Activated naive CD8-positive, alpha-beta T cell treated with anti-CD3 and anti-CD28 coated beads, Interleukin-2, amount 10 ng/mL, durations not matched to agents 7 days and 5 days (primary cell): ENCODE results near the gene CAMK2G. TPM values are rescaled to one million over a fixed set of nuclear protein-coding genes. Genes with fewer than 3 reads are reported as not detected.
A peak's percentile ranks its signal among the peaks of the same experiment; 100 is the strongest.
"Not testable (repeated sequence)": the region's sequence is repeated elsewhere in the genome, so short reads cannot be mapped to it uniquely, and the experiment has no call there.

Experiments
- ATAC-seq: fragments of 150-1000 bp; cut with Tn5 transposase; one replicate; pipeline ENCODE4 v1.10.0; 2021; ENCODE audit warnings: low read depth, moderate library complexity
- POLR2A ChIA-PET: fragments of 350-600 bp; sonication (Branson Sonifier 250); formaldehyde crosslinking; loops from one replicate; lab custom pipeline; 2021; ENCODE audit warnings: antibody characterized with exemption; lab: Charles Lee
- DNase-seq: peaks from one replicate; pipeline ENCODE4 v3.0.0; 2021
- H3K27ac Mint-ChIP-seq: one replicate; pipeline ENCODE4 v1.8.0; 2022; ENCODE audit warnings: mild to moderate bottlenecking, mixed read lengths
- H3K27me3 Mint-ChIP-seq: one replicate; pipeline ENCODE4 v1.8.0; 2022; ENCODE audit warnings: mild to moderate bottlenecking, moderate library complexity, mixed read lengths
- H3K36me3 Mint-ChIP-seq: one replicate; pipeline ENCODE4 v1.8.0; 2021; ENCODE audit warnings: mild to moderate bottlenecking, mixed read lengths
- H3K4me1 Mint-ChIP-seq: one replicate; pipeline ENCODE4 v1.8.0; 2021; ENCODE audit warnings: mixed read lengths
- H3K4me3 Mint-ChIP-seq: one replicate; pipeline ENCODE4 v1.8.0; 2022; ENCODE audit warnings: mild to moderate bottlenecking, moderate library complexity, mixed read lengths
- H3K9me3 Mint-ChIP-seq: one replicate; pipeline ENCODE4 v1.8.0; 2021; ENCODE audit warnings: mixed read lengths
- total RNA-seq, 2 experiments: library from RNA; stranded (reverse); gene quantifications; one replicate each; pipeline ENCODE4 v1.2.3, GENCODE V29; 2021

Gene CAMK2G
- total RNA-seq, 2 experiments from 2014 or later: 48.6 to 53.5 TPM

DNA sequence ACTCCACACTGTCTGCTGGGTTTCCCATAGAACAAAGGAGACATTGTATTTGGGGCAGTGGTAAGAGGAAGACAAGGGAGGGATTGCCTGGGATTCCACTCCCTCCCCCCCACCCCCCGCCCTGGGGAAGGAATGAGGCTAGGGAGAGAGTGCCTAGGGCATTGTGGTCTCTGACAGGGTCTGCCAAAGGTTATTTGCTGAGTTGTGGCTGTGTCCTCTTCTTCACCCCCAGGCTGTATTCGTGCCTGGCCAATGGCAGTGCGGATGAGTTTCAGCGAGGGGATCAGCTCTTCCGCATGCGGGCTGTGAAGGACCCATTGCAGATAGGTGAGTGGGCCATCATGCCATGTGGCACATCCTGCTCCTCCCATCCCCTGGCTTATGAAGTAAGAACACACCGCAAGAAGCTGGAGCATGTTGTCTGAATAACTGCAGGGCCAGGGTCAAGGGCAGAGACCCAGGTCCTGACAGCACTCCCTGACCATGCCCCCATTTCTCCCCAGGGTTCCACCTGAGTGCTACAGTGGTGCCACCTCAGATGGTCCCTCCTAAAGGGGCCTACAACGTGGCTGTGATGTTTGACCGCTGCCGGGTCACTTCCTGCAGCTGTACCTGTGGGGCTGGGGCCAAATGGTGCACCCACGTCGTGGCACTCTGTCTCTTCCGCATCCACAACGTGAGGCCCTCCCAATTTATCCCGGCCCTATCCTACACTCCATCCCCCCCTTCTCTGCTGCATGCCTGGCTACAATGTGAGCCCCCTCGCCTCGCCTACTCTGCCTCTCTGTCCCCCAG lies 85.3 kb downstream of the CAMK2G start:
- Mint-ChIP-seq H3K4me3 (no peak overlapping the region), H3K27ac (no peak overlapping the region), H3K4me1 (peaks cover 21% of the 10 kb centered on the region), H3K36me3 (peaks cover 10% of the 10 kb centered on the region), H3K27me3 (no peaks in the 10 kb centered on the region), H3K9me3 (no peaks in the 10 kb centered on the region)
- no peak for DNase-seq
- no peak for ATAC-seq
- POLR2A ChIA-PET: interaction anchor here (1.6 kb wide), 1 partner anchor 21 kb away, joined by 5 read pairs; no protein-coding TSS in a partner anchor

DNA sequence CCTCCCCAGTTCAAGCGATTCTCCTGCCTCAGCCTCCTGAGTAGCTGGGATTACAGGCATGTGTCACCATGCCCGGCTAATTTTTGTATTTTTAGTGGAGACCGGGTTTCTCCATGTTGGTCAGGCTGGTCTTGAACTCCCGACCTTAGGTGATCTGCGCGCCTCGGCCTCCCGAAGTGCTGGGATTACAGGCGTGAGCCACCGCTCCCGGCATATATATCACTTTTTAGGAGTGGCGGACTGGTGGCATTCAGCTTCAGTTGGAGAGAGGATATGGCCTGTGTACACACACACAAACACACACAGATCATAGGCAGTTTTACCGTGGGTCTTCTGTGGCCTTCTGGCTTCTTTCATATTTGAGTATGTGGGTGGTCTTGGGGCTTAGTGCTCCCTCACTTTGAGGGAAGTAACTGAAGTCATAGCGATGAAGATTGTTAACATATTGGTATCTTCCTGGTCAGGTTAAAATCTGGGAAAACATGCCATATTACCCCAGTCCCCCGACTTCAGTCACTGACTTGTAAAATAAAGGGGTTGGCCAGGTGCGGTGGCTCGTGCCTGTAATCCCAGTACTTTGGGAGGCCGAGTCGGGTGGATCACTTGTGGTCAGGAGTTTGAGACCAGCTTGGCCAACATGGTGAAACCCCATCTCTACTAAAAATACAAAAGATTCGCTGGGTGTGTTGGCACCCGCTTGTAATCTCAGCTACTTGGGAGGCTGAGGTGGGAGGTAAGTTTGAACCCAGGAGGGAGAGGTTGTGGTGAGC lies 87.1 kb downstream of the CAMK2G start:
- DNase-seq, H3K9me3 Mint-ChIP-seq, H3K36me3 Mint-ChIP-seq, ATAC-seq, H3K27me3 Mint-ChIP-seq: not testable (repeated sequence)
- peak overlapping the region; percentile 39 for H3K4me3 Mint-ChIP-seq
- peaks cover 29% of the 10 kb centered on the region for H3K4me1 Mint-ChIP-seq
- H3K27ac Mint-ChIP-seq: peak overlapping the region; percentile 30
- POLR2A ChIA-PET: interaction anchor here (1.6 to 7.3 kb wide), 4 partner anchors 10 to 23 kb away, joined by 5 to 101 read pairs (median 22); a partner anchor contains a TSS

DNA sequence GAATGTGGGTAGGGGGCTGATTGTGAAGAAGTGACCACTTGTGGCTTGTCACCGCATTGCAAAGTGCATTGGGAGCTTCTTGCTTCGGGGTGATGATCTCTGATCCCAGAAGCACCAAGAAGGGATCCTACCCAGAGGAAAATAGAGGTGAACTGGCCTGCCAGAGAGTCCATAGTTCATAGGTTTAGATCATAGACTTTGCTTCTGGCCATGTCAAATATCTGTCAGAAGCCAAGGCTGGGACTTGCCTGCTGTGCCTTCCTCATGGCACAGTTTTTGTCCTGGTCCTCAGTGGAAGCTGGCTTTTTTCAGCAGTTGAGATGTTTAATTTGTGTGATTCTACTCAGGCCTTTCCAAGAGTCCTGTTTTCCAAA lies 87.9 kb downstream of the CAMK2G start:
- peaks cover 6% of the 10 kb centered on the region for H3K36me3 Mint-ChIP-seq
- H3K27ac Mint-ChIP-seq: peak overlapping the region; percentile 90
- POLR2A ChIA-PET: interaction anchor here (1.0 to 7.3 kb wide), 6 partner anchors 10 to 27 kb away, joined by 3 to 101 read pairs (median 12); a partner anchor contains a TSS
- no peaks in the 10 kb centered on the region for H3K9me3 Mint-ChIP-seq
- H3K4me3 Mint-ChIP-seq: peak overlapping the region; percentile 95
- H3K4me1 Mint-ChIP-seq: peaks cover 29% of the 10 kb centered on the region
- H3K27me3 Mint-ChIP-seq: no peaks in the 10 kb centered on the region
- no peak for DNase-seq
- no peak for ATAC-seq

DNA sequence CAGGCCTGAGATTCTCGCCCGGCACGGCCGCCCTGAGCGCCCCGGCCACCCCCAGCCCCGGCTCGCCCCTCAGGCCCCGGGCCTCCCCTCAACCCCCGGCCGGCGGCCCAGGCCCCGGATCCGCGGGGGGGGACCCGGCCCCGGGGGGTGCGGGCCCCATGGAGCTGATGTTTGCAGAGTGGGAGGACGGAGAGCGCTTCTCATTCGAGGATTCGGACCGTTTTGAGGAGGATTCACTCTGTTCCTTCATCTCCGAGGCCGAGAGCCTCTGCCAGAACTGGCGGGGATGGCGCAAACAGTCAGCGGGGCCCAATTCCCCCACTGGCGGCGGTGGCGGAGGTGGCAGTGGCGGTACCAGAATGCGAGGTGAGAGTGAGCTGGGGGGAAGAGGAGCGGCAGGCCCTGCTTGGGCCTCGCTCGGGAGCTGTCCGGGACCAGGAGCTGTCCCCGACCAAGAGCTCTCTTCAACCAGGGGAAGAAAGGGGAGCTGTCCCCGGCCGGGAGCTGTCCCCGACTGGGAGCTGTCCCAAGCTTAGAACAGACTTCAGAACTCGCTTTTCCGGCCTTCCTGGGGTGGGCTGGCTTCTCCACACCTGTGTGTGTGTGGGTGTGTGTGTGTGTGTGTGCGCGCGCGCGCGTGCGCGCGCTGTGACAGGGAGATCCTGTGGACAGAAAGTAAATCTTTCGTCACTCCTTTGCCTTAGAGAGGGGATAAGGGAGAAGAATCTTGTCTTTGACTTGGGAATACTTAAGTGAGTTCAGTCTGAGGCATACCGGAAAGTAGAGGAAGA lies 88.4 kb downstream of the CAMK2G start:
- ATAC-seq: peak; percentile 6
- H3K4me1 Mint-ChIP-seq: peaks cover 32% of the 10 kb centered on the region

DNA sequence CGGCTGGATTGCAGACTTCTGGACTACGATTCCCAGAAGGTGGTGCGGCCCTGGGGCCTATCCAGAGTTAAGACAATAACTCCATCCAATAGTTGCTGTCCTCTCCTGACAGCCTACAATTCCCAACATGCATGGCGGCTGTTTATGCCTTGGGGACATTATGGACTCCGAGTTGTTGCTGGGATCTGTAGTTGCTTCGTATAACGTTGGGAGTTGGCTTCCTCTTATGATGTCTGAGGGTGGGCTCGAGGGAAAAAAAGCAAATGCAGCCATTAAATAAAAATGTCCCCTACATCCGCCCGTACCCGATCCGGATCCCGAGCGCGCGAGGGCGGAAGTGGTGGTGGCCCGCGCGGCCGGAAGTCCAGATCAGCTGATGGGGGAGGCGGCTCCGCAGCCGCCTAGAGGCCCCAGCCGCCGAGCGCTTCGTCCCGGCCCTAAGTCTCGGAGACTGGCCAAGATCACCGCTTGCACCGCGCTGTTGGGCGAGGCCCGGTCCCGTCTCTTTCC lies 89.1 kb downstream of the CAMK2G start, which contains the start of gene ZSWIM8:
Gene ZSWIM8, plus strand, starts transcription at position 396 of the 510 bp plus-strand sequence. CDS start 273 bp downstream, outside the sequence.
- H3K4me3 Mint-ChIP-seq: peak within 1 kb of the TSS; percentile 95
- peak; percentile 86 for DNase-seq
- ATAC-seq: peak; percentile 82
- H3K36me3 Mint-ChIP-seq: peaks cover 4% of the 10 kb centered on the region
- no peaks in the 10 kb centered on the region for H3K27me3 Mint-ChIP-seq
- POLR2A ChIA-PET: interaction anchor here (1.5 to 7.3 kb wide), 5 partner anchors 12 to 25 kb away, joined by 4 to 101 read pairs (median 19); a partner anchor contains a TSS
- no peaks in the 10 kb centered on the region for H3K9me3 Mint-ChIP-seq
- peak within 1 kb of the TSS; percentile 92 for H3K27ac Mint-ChIP-seq
- H3K4me1 Mint-ChIP-seq: peaks cover 36% of the 10 kb centered on the region

More for the DNA sequence above, 88.4 kb downstream of the CAMK2G start:
- POLR2A ChIA-PET: interaction anchor here (0.6 to 7.3 kb wide), 7 partner anchors 11 to 626 kb away, joined by 3 to 101 read pairs (median 5); a partner anchor contains a TSS
- Mint-ChIP-seq H3K36me3 (peaks cover 4% of the 10 kb centered on the region), H3K27ac (peak overlapping the region; percentile 92), H3K9me3 (no peaks in the 10 kb centered on the region), H3K27me3 (no peaks in the 10 kb centered on the region), H3K4me3 (peak overlapping the region; percentile 95)
- peak; percentile 71 for DNase-seq

DNA sequence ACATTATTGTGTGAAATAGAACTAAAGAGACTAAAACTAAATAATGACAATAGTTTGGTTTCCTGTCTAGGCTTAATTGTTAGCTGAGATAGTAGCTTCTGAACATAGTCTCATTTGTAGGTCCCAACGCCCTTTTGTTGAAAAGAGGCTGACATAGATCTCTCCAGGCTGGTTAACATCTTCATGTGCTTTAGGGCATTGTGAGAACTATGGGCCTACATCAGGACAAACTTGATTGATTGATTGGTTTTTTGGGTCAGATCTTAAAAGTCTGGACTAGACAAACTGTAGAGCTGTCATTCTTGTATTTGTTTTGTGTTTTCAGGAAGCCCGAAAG lies 91.6 kb downstream of the CAMK2G start:
- Mint-ChIP-seq H3K9me3 (no peaks in the 10 kb centered on the region), H3K4me3 (peak overlapping the region; percentile 98), H3K27ac (peak overlapping the region; percentile 99), H3K27me3 (no peaks in the 10 kb centered on the region), H3K4me1 (peaks cover 41% of the 10 kb centered on the region), H3K36me3 (peaks cover 7% of the 10 kb centered on the region)
- POLR2A ChIA-PET: interaction anchor here (0.6 to 7.3 kb wide), 5 partner anchors 10 to 287 kb away, joined by 3 to 101 read pairs (median 7); partner anchors contain the start of gene SEC24C
- ATAC-seq (no peak), DNase-seq (no peak)

DNA sequence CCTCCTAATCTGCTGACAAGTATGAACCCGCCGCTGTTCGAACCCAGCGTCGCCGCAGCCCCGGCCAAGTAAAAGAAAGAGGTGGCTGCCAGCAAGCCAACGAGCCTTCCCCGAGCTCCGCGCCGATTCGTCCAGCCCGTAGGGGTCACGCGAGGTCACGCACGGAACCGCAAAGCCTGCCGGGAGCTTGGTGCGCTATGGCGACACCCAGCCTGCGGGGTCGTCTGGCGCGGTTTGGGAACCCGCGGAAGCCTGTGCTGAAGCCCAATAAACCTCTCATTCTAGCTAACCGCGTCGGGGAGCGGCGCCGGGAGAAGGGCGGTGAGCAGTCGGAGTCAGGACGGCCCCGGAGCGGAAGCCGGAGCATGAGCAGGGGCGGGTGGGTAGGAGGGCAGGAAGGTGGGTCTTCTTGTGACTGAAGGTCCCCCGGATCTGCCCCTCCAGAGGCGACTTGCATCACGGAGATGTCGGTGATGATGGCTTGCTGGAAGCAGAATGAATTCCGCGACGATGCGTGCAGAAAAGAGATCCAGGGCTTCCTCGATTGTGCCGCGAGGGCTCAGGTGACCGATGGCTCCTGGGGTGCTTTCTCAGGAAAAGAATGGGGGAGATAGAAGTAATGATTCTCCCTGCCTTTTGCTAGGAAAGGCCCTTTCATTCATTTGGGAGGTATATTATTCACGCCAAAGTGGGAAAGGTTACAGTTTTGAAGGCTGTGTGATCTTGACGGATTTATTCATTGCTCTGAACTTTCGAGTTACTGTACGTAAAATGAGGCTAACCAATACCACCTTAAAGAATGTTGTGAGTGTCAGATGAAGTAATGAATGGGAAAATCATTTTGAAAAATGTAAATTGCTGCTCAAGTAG lies 92.2 kb downstream of the CAMK2G start, which contains the start of gene CHCHD1:
Gene CHCHD1, plus strand, starts transcription at position 170 of the 870 bp plus-strand sequence. Its CDS starts 28 bp downstream, at position 198.
- peaks cover 11% of the 10 kb centered on the region for H3K36me3 Mint-ChIP-seq
- H3K4me3 Mint-ChIP-seq: peak within 1 kb of the TSS; percentile 98
- no peaks in the 10 kb centered on the region for H3K9me3 Mint-ChIP-seq
- no peaks in the 10 kb centered on the region for H3K27me3 Mint-ChIP-seq
- ATAC-seq (peak; percentile 61), DNase-seq (peak; percentile 95)
- POLR2A ChIA-PET: interaction anchor here (0.7 to 7.3 kb wide), 15 partner anchors 10 to 687 kb away, joined by 3 to 101 read pairs (median 5); partner anchors contain the start of genes DNAJC9, PPP3CB and SEC24C
- peak within 1 kb of the TSS; percentile 99 for H3K27ac Mint-ChIP-seq
- H3K4me1 Mint-ChIP-seq: peaks cover 40% of the 10 kb centered on the region

DNA sequence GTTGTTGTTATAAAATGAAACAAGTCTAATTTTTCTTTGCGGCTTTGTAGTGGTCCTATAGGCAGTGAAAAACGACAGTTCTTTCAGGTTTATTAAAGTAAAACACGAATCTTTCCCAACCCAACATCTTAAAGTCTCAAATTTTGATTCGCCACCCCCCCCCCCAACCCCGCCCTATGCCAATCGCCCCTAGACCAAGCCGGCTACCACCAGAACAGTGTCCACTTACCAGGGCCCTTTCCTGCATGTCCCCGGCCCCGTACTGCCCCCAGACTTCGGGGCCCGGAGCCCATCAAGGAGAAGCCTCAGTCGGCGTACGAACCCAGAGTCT lies 92.8 kb downstream of the CAMK2G start:
- POLR2A ChIA-PET: interaction anchor here (0.7 to 7.3 kb wide), 15 partner anchors 9 to 686 kb away, joined by 3 to 101 read pairs (median 5); partner anchors contain the start of genes DNAJC9, PPP3CB and SEC24C
- no peak for DNase-seq
- peak overlapping the region; percentile 98 for H3K4me3 Mint-ChIP-seq
- peak overlapping the region; percentile 99 for H3K27ac Mint-ChIP-seq
- H3K4me1 Mint-ChIP-seq: peaks cover 40% of the 10 kb centered on the region
- no peaks in the 10 kb centered on the region for H3K9me3 Mint-ChIP-seq
- no peak for ATAC-seq
- H3K27me3 Mint-ChIP-seq: no peaks in the 10 kb centered on the region
- H3K36me3 Mint-ChIP-seq: peaks cover 16% of the 10 kb centered on the region

DNA sequence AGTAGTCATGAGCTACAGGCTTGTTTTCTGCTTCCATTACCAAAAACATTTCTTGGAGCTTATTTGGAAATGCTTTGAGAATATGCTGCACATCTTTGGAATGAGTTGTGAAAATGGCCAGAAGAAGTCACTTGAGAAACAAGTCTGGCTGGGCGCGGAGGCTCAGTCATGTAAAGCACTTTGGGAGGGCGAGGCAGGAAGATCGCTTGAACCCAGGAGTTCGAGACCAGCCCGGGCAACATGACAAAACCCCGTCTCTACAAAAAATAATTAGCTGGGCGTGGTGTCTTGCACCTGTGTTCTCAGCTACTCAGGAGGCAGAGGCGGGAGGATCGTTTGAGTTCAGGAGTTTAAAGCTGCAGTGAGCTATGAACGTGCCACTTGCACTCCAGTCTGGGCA lies 93.4 kb downstream of the CAMK2G start:
- Mint-ChIP-seq H3K4me3 (peak overlapping the region; percentile 98), H3K27me3 (no peaks in the 10 kb centered on the region), H3K36me3 (peaks cover 14% of the 10 kb centered on the region), H3K27ac (peak overlapping the region; percentile 99), H3K4me1 (peaks cover 36% of the 10 kb centered on the region), H3K9me3 (no peaks in the 10 kb centered on the region)
- DNase-seq (no peak), ATAC-seq (no peak)
- POLR2A ChIA-PET: interaction anchor here (0.9 to 7.3 kb wide), 10 partner anchors 9 to 685 kb away, joined by 3 to 101 read pairs (median 5); partner anchors contain the start of genes DNAJC9 and SEC24C

DNA sequence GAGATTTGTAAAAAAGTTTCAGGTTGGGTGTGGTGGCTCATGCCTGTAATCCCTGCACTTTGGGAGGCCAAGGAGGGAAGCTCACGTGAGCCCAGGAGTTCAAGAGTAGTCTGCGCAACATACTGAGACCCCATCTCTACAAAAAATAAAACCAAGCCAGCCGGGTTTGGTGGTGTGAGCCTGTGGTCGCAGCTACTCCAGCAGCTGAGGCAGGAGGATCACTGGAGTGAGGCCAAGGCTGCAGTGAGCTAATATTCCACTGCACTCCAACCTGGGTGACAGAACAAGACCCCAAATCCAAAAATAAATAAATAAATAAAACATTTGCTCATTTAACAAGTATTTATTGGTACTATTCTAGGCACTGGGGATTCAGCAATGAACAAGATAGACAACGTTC lies 94.1 kb downstream of the CAMK2G start:
- peak overlapping the region; percentile 99 for H3K27ac Mint-ChIP-seq
- POLR2A ChIA-PET: interaction anchor here (1.6 to 7.3 kb wide), 3 partner anchors 8 to 533 kb away, joined by 5 to 101 read pairs (median 16); partner anchors contain the start of gene DNAJC9
- H3K4me3 Mint-ChIP-seq: peak overlapping the region; percentile 98
- ATAC-seq: no peak
- peaks cover 42% of the 10 kb centered on the region for H3K4me1 Mint-ChIP-seq
- no peaks in the 10 kb centered on the region for H3K9me3 Mint-ChIP-seq
- no peaks in the 10 kb centered on the region for H3K27me3 Mint-ChIP-seq
- H3K36me3 Mint-ChIP-seq: peaks cover 20% of the 10 kb centered on the region
- DNase-seq: no peak

DNA sequence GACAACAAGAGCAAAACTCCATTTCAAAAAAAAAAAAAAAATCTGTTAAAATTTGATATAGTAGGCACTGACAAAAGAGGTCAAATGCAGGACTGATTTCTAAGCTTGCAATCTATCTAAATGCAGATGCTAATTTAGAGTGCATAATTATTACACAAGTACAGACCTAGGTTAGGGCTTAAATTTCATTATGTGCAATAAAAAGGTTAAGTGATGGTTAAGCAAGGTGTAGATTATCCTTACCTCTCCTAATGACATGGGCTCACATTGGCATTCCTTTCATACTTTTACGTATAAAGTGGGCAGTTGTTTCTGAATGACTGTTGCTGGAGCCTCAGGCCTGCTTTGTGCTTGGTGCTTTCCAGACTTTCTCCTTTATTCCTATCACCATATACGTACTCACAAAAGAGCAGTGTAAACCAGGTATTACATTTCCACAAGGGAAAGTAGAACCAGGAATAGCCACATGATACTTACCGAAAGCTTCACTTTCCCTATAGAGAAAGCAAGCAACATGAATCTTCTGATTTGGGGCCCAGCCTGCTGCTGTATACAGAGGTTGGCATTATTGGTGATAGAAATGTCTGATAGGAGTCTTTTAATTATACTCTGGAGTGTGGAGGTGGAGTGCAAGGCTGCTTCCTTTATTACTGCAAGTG lies 94.7 kb downstream of the CAMK2G start:
- POLR2A ChIA-PET: interaction anchor here (0.7 to 7.3 kb wide), 2 partner anchors 7 to 28 kb away, joined by 3 to 101 read pairs; a partner anchor contains a TSS
- Mint-ChIP-seq H3K4me1 (peaks cover 42% of the 10 kb centered on the region), H3K9me3 (no peaks in the 10 kb centered on the region), H3K36me3 (peaks cover 25% of the 10 kb centered on the region), H3K27ac (peak overlapping the region; percentile 17), H3K27me3 (no peaks in the 10 kb centered on the region), H3K4me3 (peak overlapping the region; percentile 21)
- ATAC-seq (no peak), DNase-seq (no peak)
